Breast epithelium (tissue), 3 donors: ENCODE results near the gene CTCF.

Experiments used
- CTCF ChIP-seq, 3 donors: fragments of 450-650 bp; IDR thresholded peaks; one replicate each; pipeline ENCODE4 v1.5.1; 2016 to 2017; ENCODE audit warnings: antibody characterized with exemption in 3 of 3, mild to moderate bottlenecking in 3 of 3, moderate library complexity in 3 of 3
- POLR2A ChIP-seq: fragments of 450-650 bp; IDR thresholded peaks from one replicate; pipeline ENCODE4 v1.6.1; 2016; ENCODE audit warnings: antibody characterized with exemption, mild to moderate bottlenecking, moderate library complexity
- POLR2AphosphoS5 ChIP-seq, 3 donors: sonication (generic); formaldehyde crosslinking; IDR thresholded peaks; one replicate each; pipeline ENCODE4 v1.6.1; 2017; ENCODE audit warnings: antibody characterized with exemption in 3 of 3

GRCh38 chr16:67543036-67543435, 19.3 kb upstream of the CTCF start:
- TF ChIP-seq POLR2AphosphoS5 (IDR thresholded peaks at IDR 0.05) (no peak), POLR2A (no peak), CTCF (IDR thresholded peaks at IDR 0.05) (no peak)
